ENCODE data around the gene STK17A.
A peak's percentile ranks its signal among the peaks of the same experiment; 100 is the strongest.

STK17A gene

DNA sequence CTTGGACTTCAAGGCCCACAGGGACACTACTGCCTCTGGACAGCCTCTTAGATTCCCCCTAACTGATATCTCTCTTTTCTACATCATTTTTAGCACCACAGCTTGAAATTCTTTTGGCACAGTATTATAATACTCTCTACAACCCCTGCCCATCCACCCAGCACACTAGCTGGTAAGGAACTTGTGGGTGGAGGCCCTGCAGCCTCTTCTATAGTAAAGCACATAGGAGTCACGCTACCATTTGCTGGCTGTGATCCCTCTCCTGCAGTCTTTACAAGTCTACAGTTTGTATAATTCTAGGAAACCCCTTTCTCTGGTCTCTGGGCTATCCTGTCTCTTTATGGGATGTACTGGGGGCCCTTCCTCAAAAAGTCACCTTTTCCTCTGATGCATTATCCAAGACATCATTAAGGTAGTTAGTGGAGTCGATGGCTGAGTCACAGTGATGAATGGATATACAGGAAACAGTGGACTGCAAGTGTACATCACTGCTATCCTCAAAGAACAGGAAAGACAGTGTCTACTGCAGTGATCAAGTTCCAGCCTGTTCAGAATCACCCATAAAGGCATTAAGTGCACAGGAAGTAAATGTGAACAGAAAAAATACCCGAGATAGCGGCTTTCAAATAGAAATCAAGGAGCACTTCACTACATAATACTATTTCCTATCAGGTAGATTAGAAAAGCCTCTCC lies 54.4 kb downstream of the STK17A start:
- DNase-seq: no peak

DNA sequence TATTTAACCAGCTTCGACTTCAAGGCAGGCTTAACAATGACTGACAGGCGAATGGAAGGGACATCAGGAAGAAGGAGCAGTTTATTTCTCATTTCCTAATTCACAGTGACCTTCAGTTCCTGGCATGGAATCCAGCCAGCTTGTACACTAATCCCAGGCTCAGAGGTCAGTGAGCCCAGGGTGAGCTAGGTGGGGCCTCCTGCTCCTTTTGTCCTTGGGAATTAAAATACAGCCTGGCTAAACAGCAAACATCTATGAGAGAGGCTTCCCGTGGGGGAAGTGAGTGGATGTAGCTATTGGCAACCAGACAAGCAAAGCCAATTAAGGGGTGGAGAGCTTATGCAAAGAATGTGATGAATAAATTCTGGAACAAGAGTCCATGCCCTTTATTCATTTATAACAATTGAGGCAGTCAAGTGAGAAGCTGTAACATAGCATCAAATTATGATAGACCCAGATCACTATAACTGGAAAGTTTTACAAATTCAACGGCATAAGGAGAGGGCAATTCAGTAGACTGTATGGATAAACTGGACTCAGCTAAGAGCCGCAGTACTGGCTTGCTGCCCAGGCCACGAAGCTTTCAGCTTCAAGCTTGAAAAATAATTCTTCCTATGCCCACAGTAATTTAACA lies 57.1 kb downstream of the STK17A start:
- no peak for DNase-seq

DNA sequence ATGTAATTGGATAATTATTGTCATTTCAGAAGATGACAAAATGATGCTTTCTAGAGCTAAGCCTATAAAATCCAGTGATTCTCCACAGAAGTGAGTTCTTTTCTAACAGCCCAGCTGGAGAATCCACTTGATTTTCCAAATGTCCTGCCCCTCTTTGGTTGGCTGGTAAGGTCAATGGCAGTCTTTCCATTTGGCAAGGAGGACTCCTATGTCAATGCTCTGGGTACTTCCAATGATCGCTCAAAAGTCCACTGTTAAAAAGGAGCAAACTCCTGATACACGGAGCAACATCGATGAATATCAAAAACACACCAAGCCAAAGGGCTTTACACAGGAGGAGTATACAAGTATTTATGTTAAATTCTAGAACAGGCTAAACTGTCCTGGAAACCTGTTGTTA lies 57.8 kb downstream of the STK17A start:
- no peak for DNase-seq

DNA sequence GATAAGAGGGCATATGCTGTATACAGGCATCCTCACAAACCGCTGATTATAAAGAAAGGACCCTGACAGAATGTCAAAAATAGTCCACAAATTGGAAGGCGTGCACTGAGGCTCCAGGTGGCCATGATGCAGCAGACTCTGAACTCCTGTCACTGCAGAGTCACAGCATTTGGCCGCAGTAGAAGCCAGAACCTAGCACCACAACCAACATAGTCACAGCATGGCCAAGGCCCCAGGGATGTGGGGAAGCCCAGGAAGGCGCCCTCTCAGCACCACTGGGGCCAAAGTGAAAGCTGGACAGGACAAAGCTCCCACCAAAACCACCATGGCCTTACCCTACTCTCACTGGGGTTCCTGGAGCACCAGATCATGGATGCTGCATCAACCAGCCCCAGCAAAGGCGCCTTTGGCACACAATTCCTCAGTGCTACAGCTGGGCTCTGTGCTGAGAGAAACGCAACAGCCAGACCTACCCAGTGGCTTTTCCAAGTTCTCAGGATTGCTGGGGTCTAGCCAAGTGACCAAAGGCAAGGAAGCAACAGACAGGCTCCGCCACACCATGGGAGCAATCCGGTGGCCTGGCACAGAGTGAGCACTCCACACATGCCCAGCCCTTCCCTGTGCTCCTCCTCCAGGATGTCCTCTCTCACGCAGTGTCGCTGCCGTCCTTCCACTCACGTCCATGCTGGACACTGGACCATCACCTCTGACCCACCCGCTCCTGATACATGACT lies 60.2 kb downstream of the STK17A start:
- DNase-seq: no peak

DNA sequence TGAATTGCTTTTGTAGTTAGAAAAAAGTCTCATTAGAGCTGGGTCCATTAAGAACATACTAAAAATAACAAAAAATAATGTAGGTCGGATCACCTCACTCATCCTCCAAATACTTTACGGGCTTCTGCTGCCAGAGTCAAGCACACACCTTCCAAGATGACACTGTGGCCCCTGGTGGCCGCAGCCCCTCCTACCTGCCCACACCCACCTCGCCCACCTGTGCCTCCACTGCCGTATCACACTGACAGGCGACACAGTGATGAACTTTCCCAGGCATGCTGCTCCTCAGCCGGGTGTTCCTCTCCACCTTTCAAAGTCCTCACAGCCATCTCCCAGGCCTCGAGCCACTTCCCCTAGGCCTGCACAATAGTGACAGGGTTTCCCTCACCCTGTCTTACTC lies 60.9 kb downstream of the STK17A start:
- no peak for DNase-seq

DNA sequence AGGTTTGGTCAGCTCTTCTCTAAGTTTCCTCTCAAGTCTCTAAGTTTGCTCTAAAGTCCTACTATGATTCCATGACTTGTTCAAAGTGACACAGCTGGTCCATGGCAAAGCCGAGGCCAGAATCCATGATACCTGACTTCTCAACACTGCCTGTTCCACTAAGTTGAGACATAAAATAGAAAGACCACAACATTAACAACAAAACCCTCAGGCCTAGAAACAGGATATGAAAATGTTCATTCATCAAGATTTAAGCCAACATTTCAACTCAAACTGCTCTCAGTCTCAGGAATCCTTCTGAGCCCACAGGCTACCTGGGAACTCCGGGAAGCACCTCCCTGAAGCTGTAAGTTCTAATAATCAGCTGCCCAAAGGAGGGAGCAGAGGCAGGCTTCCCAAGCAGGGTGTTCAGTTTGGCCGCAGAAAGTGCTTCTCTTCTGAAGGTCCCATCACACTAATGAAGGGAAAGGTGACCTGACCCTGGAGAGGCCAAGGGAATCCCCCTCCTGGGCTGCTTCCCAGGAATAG lies 62.9 kb downstream of the STK17A start:
- no peak for DNase-seq

DNA sequence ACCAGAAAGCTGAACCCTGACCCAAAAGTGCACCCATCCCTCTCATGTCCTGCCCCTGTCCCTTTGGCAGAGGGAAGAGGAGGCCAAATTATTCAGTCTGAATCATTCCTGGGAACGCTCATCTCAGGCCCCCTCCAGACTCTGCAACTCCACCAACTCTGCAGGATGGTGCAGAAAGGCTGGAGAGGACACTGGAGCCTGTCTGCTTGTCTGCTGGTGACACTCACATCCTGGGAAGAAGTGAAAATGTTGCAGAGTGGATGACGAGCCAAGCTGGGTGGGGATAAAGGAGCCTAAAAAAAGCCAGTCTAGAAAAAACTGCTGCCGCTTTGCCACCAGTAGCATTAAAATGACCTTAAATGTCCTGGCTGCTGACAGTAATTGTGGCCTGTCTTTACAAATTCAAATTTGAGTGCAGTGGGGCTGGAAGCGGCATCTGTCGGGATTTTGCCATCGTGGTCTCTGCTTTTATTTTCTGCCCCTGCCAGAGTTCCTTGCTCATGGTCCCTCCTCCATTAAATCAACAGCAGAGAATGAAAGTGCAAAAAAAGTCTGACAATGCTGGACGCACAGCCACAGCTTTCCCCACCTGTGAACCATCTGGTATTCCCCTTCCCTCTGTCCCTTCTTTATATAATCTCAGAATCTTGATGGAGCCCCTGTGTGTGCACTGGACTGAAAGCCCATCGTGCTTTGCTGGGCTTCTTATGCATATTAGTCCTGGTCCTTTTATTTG lies 63.9 kb downstream of the STK17A start:
- no peak for DNase-seq

DNA sequence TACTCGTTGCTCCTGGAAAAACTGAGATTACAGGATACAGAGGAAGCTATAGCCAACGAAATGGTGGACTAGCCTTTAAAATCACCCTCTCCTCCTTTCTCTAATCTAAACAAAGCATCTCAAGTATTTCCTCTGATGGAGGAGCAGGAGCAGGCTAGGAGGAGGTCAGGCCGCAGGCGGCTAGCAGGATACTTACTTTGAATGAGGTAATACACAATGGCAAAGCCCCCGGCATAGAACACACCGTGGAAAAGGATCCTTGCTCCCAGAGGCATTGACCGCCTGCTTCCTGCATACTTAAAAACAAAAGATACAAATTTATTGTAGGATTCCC lies 64.4 kb downstream of the STK17A start:
- no peak for DNase-seq

DNA sequence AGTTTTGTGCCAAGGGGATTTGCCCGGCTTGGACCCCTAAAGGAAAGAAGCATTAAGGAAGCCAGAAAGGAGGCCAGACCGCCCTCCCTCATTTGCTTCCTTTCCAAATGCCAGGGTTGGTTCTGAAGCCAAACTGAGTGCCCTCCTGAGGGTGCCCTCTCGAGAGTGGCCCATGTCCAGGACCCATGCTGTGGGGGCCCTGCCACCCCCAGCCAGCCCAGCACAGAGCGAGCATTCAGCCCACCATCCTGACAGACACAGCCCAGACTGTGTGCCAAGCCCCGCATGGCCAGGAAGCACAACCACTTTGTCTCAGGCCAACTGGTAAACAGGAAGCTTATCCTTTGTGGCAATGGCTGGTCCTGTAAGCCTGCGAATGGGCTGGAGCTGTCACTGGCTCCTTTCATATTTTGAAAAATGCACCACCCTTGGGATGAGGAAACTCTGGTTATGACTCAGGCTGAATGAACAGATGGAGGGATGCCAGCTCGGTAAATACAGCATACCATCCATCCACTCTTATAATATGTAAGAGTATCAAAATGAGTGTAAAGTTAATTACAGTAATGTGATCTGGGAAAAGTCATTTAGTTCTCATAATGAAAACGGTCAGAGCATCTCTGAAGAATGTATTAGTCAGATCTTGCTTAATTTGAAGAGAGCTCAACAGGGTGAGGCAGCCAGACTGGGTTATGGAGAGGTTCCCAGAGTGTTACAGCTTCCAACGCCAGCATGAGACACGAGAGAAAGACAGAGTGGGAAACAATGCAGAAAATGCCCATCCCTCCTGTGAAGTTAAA lies 65.0 kb downstream of the STK17A start:
- DNase-seq: no peak

DNA sequence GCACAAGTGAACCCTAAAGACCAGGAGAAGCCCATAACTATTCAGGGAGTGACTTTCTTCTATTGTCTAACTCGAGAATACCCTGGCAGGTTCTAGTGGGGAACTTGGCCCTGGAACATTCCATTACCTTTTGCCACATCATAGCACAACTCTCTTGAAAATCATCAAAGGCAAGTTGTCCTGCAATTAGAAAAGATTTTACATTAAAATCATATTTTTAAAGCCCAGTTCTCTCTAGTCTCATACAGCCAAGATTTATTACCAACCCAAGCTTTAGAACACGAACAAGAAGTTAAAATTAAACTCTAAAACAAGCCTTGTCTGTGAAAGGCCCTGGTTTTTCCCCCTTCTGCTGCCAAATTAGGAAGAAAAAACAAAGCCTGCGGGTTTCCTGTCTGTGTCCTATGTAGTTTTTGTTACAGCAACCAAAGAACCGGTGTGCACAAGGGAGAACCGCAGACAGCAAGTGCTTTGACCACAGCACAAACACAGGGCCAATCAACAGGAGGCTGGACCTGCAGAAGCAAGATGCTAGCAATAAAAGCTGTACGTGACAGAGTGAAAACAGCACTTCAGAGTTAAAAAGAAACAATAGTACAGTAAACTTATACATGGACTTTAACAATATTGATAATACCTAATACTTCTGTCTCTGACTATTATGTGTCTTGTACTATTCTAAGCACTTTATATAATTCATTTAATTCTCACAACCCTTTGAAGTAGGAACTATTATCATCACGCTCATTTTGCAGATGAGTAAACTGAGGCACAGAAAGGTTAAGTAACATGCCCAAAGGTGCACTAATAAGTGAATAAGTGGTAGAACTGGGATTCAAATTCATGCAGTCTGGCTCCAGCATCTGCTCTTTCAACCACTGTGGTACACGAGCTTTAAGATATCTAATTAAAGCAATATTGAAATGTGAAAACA lies 65.8 kb downstream of the STK17A start:
- DNase-seq: peak; percentile 43

DNA sequence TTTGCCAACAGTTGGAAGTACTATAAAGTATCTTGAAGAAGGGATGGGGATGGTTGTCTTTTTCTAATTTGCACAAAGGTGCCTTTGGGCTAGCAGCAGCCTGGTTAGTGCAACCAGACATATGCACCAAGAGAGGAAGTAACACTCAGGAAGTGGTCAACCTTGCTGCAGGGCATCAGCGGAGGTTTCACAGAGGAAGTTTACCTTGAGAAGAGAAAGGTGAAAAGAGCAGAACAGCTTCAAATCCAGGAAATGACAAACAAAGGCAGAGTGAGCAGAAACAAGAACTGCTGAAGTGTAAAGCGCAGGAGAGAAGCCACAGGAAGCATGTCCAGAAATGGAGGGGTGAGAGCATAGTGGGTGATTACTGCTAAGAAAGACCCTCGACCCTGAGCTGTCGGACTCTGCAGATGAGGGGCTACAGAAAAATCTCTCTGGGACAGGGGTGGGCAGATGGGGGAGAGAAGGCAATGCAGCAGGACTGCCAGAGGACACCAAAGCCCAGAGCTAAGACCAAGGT lies 66.9 kb downstream of the STK17A start:
- DNase-seq: no peak

DNA sequence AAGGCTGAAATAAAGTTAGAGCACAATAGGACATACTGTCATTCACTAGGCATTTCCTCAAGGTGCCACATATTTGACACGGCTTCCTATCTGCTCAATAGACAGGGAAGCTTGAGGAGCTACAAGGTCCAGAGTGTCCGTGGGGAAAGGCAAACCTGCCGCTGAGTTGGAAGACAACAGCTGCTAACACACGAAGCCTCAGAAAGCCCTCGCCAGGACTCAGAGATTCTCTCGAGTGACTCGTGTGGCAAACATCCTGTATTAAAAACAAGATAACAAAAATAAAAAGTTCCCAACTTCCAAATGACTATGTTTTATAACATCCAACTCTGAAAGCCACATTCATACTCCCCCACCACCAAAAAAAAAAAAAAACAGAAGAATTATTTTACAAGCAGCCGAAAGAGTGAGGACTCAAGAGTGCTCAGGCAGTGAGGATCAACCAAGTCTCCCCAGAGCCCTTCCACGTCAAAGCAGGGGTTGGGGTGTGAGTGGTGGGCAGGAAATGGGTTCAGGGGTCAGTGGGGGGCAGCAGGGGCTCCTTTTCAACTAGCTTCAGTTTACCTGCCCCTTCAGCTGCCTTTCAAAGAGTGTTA lies 67.6 kb downstream of the STK17A start:
- no peak for DNase-seq

DNA sequence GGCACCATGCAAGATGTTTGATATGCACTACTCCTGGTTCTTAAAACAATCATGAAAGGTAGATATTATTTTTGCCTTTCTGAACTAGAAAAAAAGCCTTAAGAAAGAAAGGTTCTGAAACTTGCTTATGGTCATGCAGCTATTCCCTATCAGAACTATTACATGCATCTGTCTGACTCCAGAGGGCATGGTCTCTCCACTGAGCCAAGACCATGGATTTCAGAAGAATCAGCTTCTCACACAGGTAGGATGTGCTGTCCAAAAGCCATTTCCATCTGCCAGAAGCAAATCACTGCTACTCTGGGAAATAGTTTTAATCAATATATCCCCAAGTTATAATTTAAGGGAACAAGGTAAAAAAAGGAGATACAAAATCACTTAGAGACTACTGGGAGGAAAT lies 69.5 kb downstream of the STK17A start:
- DNase-seq: no peak

DNA sequence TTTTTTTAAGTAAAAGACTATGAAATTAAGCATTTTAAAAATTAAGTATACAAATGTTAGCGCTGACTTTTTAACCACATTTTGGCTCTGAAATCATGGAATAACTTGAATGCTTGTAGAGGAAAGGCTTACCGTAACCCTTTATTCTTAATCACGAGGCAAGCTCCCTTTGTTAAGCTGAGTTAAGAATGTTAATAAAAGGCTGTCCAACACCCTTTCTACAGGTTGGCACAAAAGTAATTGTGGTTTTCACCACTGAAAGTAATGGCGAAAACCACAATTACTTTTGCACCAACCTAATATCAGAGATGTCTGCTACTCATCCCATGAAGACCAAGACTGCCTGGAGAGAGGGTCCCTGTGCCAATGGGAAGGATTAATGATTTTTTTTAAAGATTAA lies 70.6 kb downstream of the STK17A start:
- DNase-seq: no peak

DNA sequence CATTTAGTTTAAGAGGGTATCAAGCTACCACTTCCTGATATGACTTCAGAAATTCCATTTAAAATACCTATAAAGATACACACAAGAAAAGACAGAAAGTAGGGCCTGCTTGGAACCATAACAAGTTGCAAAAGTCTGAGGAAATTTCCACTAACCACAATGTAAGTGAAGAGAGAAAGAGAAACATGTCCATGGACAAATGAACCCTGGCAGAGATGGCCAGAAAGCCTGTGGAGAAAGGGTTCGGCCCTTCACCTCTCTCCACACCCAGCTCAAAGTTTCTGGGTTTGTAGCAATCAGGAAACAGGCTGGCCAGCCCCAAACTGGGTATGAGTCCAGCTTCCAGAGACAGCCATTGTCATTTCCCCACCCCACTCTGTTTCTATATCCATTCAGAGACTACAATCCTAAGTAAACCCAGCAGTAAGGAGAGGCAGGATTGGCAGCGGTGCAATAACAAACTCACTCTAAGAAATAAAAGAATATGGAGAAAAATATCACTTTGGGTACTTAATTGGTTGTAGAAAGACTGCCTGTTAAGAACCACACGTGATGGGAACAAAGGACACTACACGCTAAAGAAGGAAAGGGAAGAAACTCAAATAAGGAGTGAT lies 71.1 kb downstream of the STK17A start:
- no peak for DNase-seq

DNA sequence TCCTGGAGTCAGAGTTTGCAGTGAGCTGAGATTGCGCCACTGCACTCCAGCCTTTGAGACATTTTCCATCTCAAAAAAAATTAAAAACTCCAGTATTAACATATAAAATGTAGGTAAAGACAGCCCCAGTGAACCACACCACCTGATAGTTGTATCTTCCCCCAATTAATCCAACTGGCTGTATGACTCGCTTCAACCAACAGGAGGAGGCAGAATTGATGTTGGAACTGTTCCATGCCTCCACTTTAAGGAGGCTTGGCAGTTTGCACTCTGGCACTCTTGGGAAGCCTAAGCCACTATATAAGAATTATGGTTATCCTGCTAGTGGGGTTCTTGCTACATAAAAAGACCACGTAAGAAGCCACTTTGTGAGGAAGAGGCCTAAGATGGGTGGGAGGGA lies 72.7 kb downstream of the STK17A start:
- no peak for DNase-seq

DNA sequence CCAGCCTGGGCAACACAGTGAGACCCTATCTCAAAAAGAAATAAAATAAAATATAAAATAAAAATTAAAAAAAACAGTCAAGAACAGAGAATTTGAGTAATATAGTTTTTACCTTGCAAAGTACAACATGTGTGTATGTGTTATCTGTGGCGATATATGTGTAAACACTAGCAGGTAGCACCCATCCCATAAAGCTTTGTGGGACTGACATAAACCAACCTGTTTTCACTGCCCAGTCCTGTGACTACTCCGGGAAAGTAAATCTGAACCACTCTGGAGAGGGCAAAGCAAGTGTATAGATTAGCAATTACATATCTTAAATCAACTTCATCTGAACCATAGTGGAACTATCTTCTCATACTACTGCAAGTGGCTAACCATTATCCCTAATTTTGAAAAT lies 74.1 kb downstream of the STK17A start:
- no peak for DNase-seq

DNA sequence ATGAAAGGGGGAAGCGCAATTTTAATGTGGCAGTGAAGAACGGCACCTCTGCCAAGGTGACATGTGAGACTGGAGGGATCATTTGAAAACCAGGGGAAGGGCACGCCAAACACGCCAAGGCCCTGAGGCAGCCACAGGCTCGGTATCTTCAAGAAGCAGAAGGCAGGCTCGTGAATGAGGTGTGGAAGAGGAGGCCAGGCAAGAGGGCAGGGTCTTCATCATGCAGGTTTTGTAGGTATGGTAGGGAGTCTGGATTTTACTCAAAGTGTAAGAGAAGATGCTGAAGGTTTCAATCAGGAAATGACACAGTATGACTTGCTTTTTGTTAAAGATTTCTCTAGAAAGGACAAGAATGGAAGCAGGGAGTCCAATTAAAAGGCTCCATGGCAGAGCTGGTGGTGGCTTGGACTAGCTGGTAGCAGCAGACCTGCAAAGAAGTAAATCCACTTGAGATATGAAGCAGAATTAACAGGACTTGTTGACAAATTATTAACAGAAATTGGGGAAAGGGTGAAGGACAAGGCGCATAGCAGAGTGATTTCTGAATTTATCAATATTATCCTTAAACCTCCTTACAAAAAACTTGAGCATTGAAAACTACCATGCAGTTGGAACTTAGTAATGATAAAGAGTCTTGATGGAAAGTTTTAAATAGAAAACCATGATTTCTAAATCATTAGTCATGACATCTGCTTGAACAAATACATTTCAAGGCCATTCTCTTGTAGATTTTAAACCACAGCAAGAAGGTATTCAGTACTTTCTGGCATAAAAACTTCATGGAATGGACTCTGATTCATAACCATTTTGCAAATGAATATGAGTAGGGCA lies 76.0 kb downstream of the STK17A start:
- DNase-seq: no peak

DNA sequence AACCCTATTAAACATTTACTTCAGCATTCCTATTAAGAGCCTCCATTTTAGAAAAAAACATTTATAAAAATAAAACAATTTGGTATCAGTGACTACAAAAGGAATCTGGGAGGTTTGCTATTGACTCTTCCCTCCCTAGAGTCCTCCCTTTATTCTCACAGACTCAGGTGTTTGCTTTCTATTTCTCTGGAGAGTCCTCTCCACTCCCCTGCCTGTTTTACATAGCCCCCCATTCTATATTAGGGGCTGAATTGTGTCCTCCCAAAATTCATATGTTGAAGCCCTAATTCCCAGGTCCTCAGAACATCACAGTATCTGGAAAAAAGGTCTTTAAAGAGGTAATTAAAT lies 76.6 kb downstream of the STK17A start:
- no peak for DNase-seq
